Dermis blood vessel endothelial cell (primary cell): ENCODE measurements around the gene MUC3A. TPM values are rescaled to one million over a fixed set of nuclear protein-coding genes. Genes with fewer than 3 reads are reported as not detected.

ENCODE experiments used
- total RNA-seq: library from RNA; depleted of rRNA; stranded (reverse); fragments of >200 nt; gene quantifications from 2 replicates; pipeline ENCODE4 v1.2.3, GENCODE V29; 2014

Gene MUC3A
- total RNA-seq, 1 donor from 2014 or later, result not detected

Other genes with a start within 250 kb of the MUC3A start
- 28.1 and 34.2 TPM in 2 replicates for gene POP7, start 243.4 kb upstream of the MUC3A start, total RNA-seq
- gene EPO, start 229.1 kb upstream of the MUC3A start, total RNA-seq, result not detected in 2 replicates
- not detected in 2 replicates for gene ZAN, start 215.9 kb upstream of the MUC3A start, total RNA-seq
- 415 and 590 TPM in 2 replicates for gene EPHB4, start 122.0 kb upstream of the MUC3A start, total RNA-seq
- 37.1 and 39.9 TPM in 2 replicates for gene SLC12A9, start 96.8 kb upstream of the MUC3A start, total RNA-seq
- gene TRIP6, start 82.1 kb upstream of the MUC3A start, total RNA-seq, result 43.6 and 61.4 TPM in 2 replicates
- gene SRRT, start 74.4 kb upstream of the MUC3A start, total RNA-seq, result 43.9 and 53.9 TPM in 2 replicates
- 2.2 and 2.9 TPM in 2 replicates for gene UFSP1, start 59.8 kb upstream of the MUC3A start, total RNA-seq
- gene ACHE, start 53.6 kb upstream of the MUC3A start, total RNA-seq, result 1.2 and 4.9 TPM in 2 replicates
- gene MUC12, start 20.0 kb downstream of the MUC3A start, total RNA-seq, result not detected in 2 replicates
- gene MUC17, start 70.5 kb downstream of the MUC3A start, total RNA-seq, result not detected in 2 replicates
- gene TRIM56, start 135.9 kb downstream of the MUC3A start, total RNA-seq, result 19.6 and 28.0 TPM in 2 replicates
- 289 and 399 TPM in 2 replicates for gene SERPINE1, start 177.6 kb downstream of the MUC3A start, total RNA-seq
- 115 and 144 TPM in 2 replicates for gene AP1S1, start 204.9 kb downstream of the MUC3A start, total RNA-seq
- not detected in 2 replicates for gene VGF, start 216.0 kb downstream of the MUC3A start, total RNA-seq
- not detected in 2 replicates for gene NAT16, start 230.8 kb downstream of the MUC3A start, total RNA-seq